SK-N-SH (cell line): ENCODE results near the gene SMAP1. TPM values are rescaled to one million over a fixed set of nuclear protein-coding genes. Genes with fewer than 3 reads are reported as not detected.

ENCODE experiments used
- CTCF ChIA-PET: fragments of 300-600, 350-600 bp; formaldehyde crosslinking; extraction: SDS; loops from one replicate; lab custom pipeline; 2021; lab: Yijun Ruan, JAX
- POLR2A ChIA-PET: fragments of 350-600 bp; sonication (Branson Sonifier 250); formaldehyde crosslinking; extraction: SDS; loops from one replicate; lab custom pipeline; 2020; ENCODE audit warnings: antibody characterized with exemption, inconsistent platforms; lab: Yijun Ruan, JAX
- DNase-seq: peaks from one replicate; pipeline ENCODE4 v3.0.0; 2012
- H2AFZ ChIP-seq: fragments of 200-600 bp; sonication (generic); 2 replicates; pipeline ENCODE4 v1.8.1; 2016; ENCODE audit warnings: antibody characterized with exemption, mild to moderate bottlenecking, low read depth
- H3F3A ChIP-seq: fragments of 200-600 bp; sonication (generic); replicated peaks from 2 replicates; pipeline ENCODE3; 2016; ENCODE audit warnings: antibody characterized with exemption, mild to moderate bottlenecking; ENCODE audit not compliant: insufficient read depth
- H3K27ac ChIP-seq, 2 experiments: fragments of 200-500 bp in 1 of 2; fragments of 200-600 bp in 1 of 2; sonication (Bioruptor generic) in 1 of 2; sonication (generic), shearing (Covaris generic) in 1 of 2; 2 replicates each; pipeline versions ENCODE4 v1.5.1 to v1.6.1; 2014 to 2016; ENCODE audit warnings: low read depth in 2 of 2, inconsistent platforms in 1 of 2, low read length in 1 of 2, mild to moderate bottlenecking in 1 of 2, mixed read lengths in 1 of 2
- H3K27me3 ChIP-seq: fragments of 200-600 bp; sonication (generic), shearing (Covaris generic); 2 replicates; pipeline ENCODE4 v1.6.1; 2016; ENCODE audit warnings: mixed run types; ENCODE audit not compliant: insufficient read depth
- H3K36me3 ChIP-seq, 2 experiments: fragments of 200-500 bp in 1 of 2; fragments of 200-600 bp in 1 of 2; sonication (Bioruptor generic) in 1 of 2; sonication (generic) in 1 of 2; replicated peaks in 1 of 2; 2 replicates each; pipeline versions ENCODE3 to v1.5.1; 2014 to 2016; ENCODE audit warnings: low read length in 1 of 2, mild to moderate bottlenecking in 1 of 2; ENCODE audit not compliant: insufficient read depth in 2 of 2, control insufficient read depth in 1 of 2
- H3K4me1 ChIP-seq, 2 experiments: fragments of 200-500 bp in 1 of 2; fragments of 200-600 bp in 1 of 2; sonication (Bioruptor generic) in 1 of 2; sonication (generic), shearing (Covaris generic) in 1 of 2; 2 replicates each; pipeline versions ENCODE4 v1.5.1 to v1.6.1; 2014 to 2016; ENCODE audit warnings: low read depth in 1 of 2, low read length in 1 of 2, mixed run types in 1 of 2; ENCODE audit not compliant: insufficient read depth in 2 of 2, control insufficient read depth in 1 of 2
- H3K4me2 ChIP-seq: fragments of 200-600 bp; sonication (generic), shearing (Covaris generic); 2 replicates; pipeline ENCODE4 v1.6.1; 2017; ENCODE audit warnings: mixed run types
- H3K4me3 ChIP-seq, 2 experiments: fragments of 200-500 bp in 1 of 2; fragments of 200-600 bp in 1 of 2; sonication (Bioruptor generic) in 1 of 2; sonication (generic), shearing (Covaris generic) in 1 of 2; 2 replicates each; pipeline versions ENCODE4 v1.5.1 to v1.8.1; 2014 to 2016; ENCODE audit warnings: low read depth in 2 of 2, inconsistent platforms in 1 of 2, low read length in 1 of 2, mild to moderate bottlenecking in 1 of 2, mixed read lengths in 1 of 2, moderate library complexity in 1 of 2
- H3K79me2 ChIP-seq: fragments of 200-600 bp; sonication (generic); 2 replicates; pipeline ENCODE4 v1.8.1; 2017; ENCODE audit warnings: mild to moderate bottlenecking; ENCODE audit not compliant: insufficient read depth
- H3K9ac ChIP-seq: fragments of 200-600 bp; sonication (generic); 2 replicates; pipeline ENCODE4 v1.6.1; 2017; ENCODE audit warnings: mixed run types
- H3K9me2 ChIP-seq: fragments of 200-600 bp; sonication (generic); 2 replicates; pipeline ENCODE4 v1.6.1; 2017; ENCODE audit warnings: mixed run types
- H3K9me3 ChIP-seq: fragments of 200-600 bp; sonication (generic); 2 replicates; pipeline ENCODE4 v1.6.1; 2017; ENCODE audit warnings: mixed run types, mild to moderate bottlenecking, moderate library complexity
- H4K20me1 ChIP-seq: fragments of 200-600 bp; sonication (generic); 2 replicates; pipeline ENCODE4 v1.6.1; 2017; ENCODE audit warnings: mild to moderate bottlenecking, mixed run types; ENCODE audit not compliant: insufficient read depth
- CHD2 ChIP-seq: fragments of 150-350 bp; IDR thresholded peaks from 2 replicates; pipeline ENCODE4 v1.6.1; 2018; ENCODE audit warnings: low read length; ENCODE audit not compliant: partially characterized antibody
- CTCF ChIP-seq: fragments of 200-600 bp; sonication (generic); IDR thresholded peaks from 2 replicates; pipeline ENCODE4 v1.6.1; 2017; ENCODE audit warnings: antibody characterized with exemption, mild to moderate bottlenecking, moderate library complexity
- ELF1 ChIP-seq: IDR thresholded peaks from 2 replicates; pipeline ENCODE4 v1.4.0; 2012
- EZH2phosphoT487 ChIP-seq: fragments of 200-600 bp; sonication (generic); IDR thresholded peaks from 2 replicates; pipeline ENCODE4 v1.6.1; 2017; ENCODE audit warnings: low read depth, mixed run types, mild to moderate bottlenecking, antibody characterized with exemption, moderate library complexity, borderline replicate concordance
- IRF3 ChIP-seq: fragments of 150-350 bp; IDR thresholded peaks from 2 replicates; pipeline ENCODE4 v1.6.1; 2016; ENCODE audit warnings: mild to moderate bottlenecking, low read depth, low read length
- MEF2A ChIP-seq: IDR thresholded peaks from 2 replicates; pipeline ENCODE4 v1.4.0; 2012; ENCODE audit warnings: low read depth, borderline replicate concordance
- PBX3 ChIP-seq: IDR thresholded peaks from 2 replicates; pipeline ENCODE4; 2012
- REST ChIP-seq: IDR thresholded peaks from 2 replicates; pipeline ENCODE4 v1.6.1; 2012; ENCODE audit warnings: mild to moderate bottlenecking, low read depth, low read length, moderate library complexity
- RXRA ChIP-seq: IDR thresholded peaks from 2 replicates; pipeline ENCODE4 v1.4.0; 2012; ENCODE audit warnings: low read depth, mild to moderate bottlenecking, borderline replicate concordance
- SMC3 ChIP-seq: IDR thresholded peaks from 2 replicates; pipeline ENCODE4 v1.6.1; 2012; ENCODE audit warnings: low read depth, low read length, improper control_type of control experiment
- WGBS: methylation state at CpG from one replicate; pipeline ENCODE4 v1.1.6; 2017; ENCODE audit warnings: low lambda C conversion rate; 5-methylcytosine and 5-hydroxymethylcytosine counted together
- polyA plus RNA-seq, 3 experiments: library from polyadenylated mRNA; depleted of rRNA; stranded (reverse); fragments of >200 nt; gene quantifications; 2 replicates each; pipeline ENCODE4 v1.2.3, GENCODE V29; 2012

The SMAP1 gene
- polyA plus RNA-seq, 1 of the 3 experiments (the other 2 are of a cell fraction): 12.6 TPM

GRCh38 chr6:70620746-70621145 is 46.9 kb upstream of the SMAP1 start:
- Histone ChIP-seq H3K4me3 (no peak overlapping the region), H2AFZ (no peak overlapping the region), H3K27me3 (no peaks in the 10 kb centered on the region), H3F3A (no peaks in the 10 kb centered on the region)
- DNase-seq: no peak
- POLR2A ChIA-PET: no interaction called here
- TF ChIP-seq RXRA (no peak), EZH2phosphoT487 (no peak), IRF3 (no peak), PBX3 (no peak), MEF2A (no peak), REST (no peak), SMC3 (no peak), ELF1 (no peak), CTCF (no peak), CHD2 (no peak)
- TF ChIP-seq, all 33 proteins: peak for 0
- H3K36me3 ChIP-seq: no peaks in the 10 kb centered on the region
- H3K79me2 ChIP-seq: no peaks in the 10 kb centered on the region
- no peaks in the 10 kb centered on the region for H4K20me1 ChIP-seq
- no peak overlapping the region for H3K9ac ChIP-seq
- H3K27ac ChIP-seq: no peak overlapping the region
- whole genome bisulfite sequencing: 55% methylated on average over 1 of the region's 1 CpG
- no peaks in the 10 kb centered on the region for H3K9me2 ChIP-seq
- H3K4me1 ChIP-seq: no peaks in the 10 kb centered on the region
- no peaks in the 10 kb centered on the region for H3K9me3 ChIP-seq
- no peak overlapping the region for H3K4me2 ChIP-seq
- CTCF ChIA-PET: no interaction called here
